AG04449 (cell line): ENCODE data around the gene IL33.
A peak's percentile ranks its signal among the peaks of the same experiment; 100 is the strongest.

Experiments used
- CTCF ChIA-PET: fragments of 350-600 bp; formaldehyde crosslinking; extraction: SDS; loops from one replicate; lab custom pipeline; 2021; ENCODE audit warnings: antibody characterized with exemption; lab: Yijun Ruan, JAX
- POLR2A ChIA-PET: fragments of 400-600, 350-600 bp; formaldehyde crosslinking; extraction: SDS; loops from one replicate; lab custom pipeline; 2020; ENCODE audit warnings: antibody characterized with exemption, inconsistent platforms; lab: Yijun Ruan, JAX
- DNase-seq: peaks from one replicate; pipeline ENCODE4 v3.0.0-alpha.2; 2010; ENCODE audit warnings: low read depth, low spot score
- H3K4me3 ChIP-seq: 2 replicates; pipeline ENCODE4 v1.5.1; 2011; ENCODE audit warnings: low read depth, mild to moderate bottlenecking, control low read depth, low read length
- CTCF ChIP-seq: IDR thresholded peaks from one replicate; pipeline ENCODE4 v1.5.1; 2011; ENCODE audit warnings: mild to moderate bottlenecking, moderate library complexity, low read length, control low read depth, inconsistent platforms; ENCODE audit not compliant: insufficient read depth; ENCODE audit errors: missing control alignments

The IL33 gene

DNA sequence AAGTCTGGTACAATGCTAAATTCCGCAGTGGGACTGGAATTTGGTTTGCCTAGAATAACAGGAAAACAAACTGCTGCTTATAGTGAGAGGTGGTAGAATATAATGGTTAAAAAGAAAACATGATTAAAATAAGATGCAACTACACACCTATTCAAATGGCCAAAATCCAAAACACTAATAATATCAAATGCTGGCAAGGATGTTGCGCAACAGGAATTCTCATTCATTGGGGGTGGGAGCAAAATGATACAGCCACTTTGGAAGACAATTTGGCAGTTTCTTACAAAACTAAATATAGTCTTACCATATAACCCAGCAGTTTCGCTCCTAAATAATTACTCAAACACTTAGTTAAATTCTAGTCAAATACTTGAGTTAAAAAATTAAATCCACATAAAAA lies 61.8 kb downstream of the IL33 start:
- CTCF ChIA-PET = no interaction called here
- POLR2A ChIA-PET = no interaction called here
- TF ChIP-seq CTCF = no peak
- no peak overlapping the region for H3K4me3 ChIP-seq
- no peak for DNase-seq

DNA sequence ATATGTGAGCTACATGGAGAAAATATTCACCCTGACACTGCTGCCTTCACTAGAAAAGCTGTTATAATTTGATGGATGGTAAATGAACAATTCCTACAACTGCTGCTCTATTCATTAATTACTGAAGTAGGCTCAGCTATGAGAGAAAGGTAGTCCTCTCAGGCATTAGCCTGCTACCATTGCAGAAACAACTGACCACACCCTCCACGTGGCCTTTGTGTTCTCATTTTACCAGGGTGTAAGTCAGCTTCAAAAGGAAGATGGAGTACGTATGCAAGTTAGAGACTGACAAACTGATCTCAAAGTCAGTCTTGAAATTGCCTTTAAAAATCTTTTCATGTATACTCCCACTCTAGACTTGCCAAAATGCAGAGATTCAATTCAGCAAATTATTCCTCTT lies 86.3 kb downstream of the IL33 start:
- ChIA-PET POLR2A (no interaction called here), CTCF (no interaction called here)
- DNase-seq = no peak

DNA sequence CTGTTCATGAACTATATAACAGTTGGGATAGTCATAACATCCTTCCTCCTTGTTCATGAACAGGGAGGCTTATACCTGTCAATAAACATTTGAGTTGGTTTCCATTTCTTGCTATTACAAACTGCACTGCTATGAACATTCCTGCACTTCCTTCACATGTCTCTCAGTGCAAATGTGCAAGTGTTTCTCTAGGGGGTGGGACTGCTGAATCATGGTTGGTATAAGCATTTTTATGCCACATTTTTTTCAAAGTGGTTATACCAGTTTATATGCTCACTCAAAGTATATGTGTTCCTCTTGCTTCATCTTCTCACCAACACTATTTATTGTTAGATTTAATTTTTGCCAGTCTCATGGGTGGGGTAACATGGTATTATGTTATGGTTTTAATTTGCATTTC lies 86.8 kb downstream of the IL33 start:
- no peak for TF ChIP-seq CTCF

More for the DNA sequence above, 86.3 kb downstream of the IL33 start:
- TF ChIP-seq CTCF = no peak
- H3K4me3 ChIP-seq = no peak overlapping the region

GRCh38 chr9:6304232-6304631 lies 88.6 kb downstream of the IL33 start:
- POLR2A ChIA-PET = no interaction called here
- TF ChIP-seq CTCF = no peak
- no peak for DNase-seq
- CTCF ChIA-PET = interaction anchor here (1.9 to 4.1 kb wide), 2 partner anchors 12 to 250 kb away, joined by 6 to 65 read pairs; no protein-coding TSS in a partner anchor
- no peak overlapping the region for H3K4me3 ChIP-seq

More for the DNA sequence above, 86.8 kb downstream of the IL33 start:
- H3K4me3 ChIP-seq = no peak overlapping the region
- POLR2A ChIA-PET = no interaction called here
- CTCF ChIA-PET = no interaction called here
- no peak for DNase-seq

DNA sequence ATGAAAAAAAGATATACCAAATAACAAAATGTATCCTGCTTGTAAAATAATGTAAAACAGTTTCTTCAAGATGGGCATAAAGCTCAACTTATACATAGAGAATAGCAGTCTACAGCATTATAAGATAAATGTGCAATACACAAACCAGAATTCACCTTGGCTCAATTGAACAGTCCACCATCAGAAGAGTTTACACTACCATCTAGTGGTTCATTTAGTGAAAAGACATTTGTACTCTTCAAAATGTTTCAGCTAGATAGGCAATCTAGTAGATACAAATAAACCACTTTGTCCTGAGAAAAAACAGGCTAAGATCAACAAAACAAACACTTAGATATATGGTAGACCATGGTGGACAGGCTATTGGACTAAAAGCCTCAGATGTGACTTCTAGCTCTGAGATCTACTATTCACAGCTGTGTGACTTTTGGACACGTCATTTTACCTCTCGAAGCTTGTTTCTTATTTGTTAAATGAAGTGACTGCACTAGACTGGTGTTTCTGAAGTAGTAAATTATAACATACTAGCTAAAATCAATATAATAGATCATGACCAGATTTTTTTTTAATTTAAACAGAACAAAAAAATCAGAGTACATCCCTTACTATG lies 90.5 kb downstream of the IL33 start:
- no peak for DNase-seq
- ChIA-PET CTCF (interaction anchor here (0.7 to 4.1 kb wide), 27 partner anchors 8 to 513 kb away, joined by 3 to 65 read pairs (median 4); partner anchors contain the start of gene ERMP1), POLR2A (no interaction called here)
- no peak overlapping the region for H3K4me3 ChIP-seq
- TF ChIP-seq CTCF = peak; percentile 28
